HL-60 (cell line): Measurements from ENCODE around the gene NCK2.

Experiments used
- DNase-seq, 2 experiments: peaks; one replicate each; pipeline ENCODE4 v3.0.0-alpha.2; 2010 to 2020; ENCODE audit warnings: low read depth in 1 of 2, low spot score in 1 of 2
- H3K27ac ChIP-seq: fragments of 250-450 bp; sonication (Bioruptor Pico); replicated peaks from 2 replicates; pipeline ENCODE4 v1.5.1; 2020; ENCODE audit warnings: mild to moderate bottlenecking, moderate library complexity
- H3K27me3 ChIP-seq: fragments of 250-450 bp; sonication (Bioruptor Pico); 2 replicates; pipeline ENCODE4 v1.5.1; 2021; ENCODE audit warnings: mild to moderate bottlenecking, moderate library complexity; ENCODE audit not compliant: insufficient read depth, poor library complexity, severe bottlenecking
- H3K4me3 ChIP-seq: replicated peaks from 2 replicates; pipeline ENCODE4 v1.5.1; 2011; ENCODE audit warnings: mild to moderate bottlenecking, control low read depth, low read length; ENCODE audit not compliant: insufficient read depth
- GABPA ChIP-seq: IDR thresholded peaks from 2 replicates; pipeline ENCODE4 v1.6.1; 2012; ENCODE audit warnings: low read depth
- POLR2AphosphoS5 ChIP-seq: IDR thresholded peaks from 2 replicates; pipeline ENCODE4 v1.6.1; 2012; ENCODE audit warnings: low read depth
- SPI1 ChIP-seq: IDR thresholded peaks from 2 replicates; pipeline ENCODE4 v1.6.1; 2012; ENCODE audit warnings: low read depth, mild to moderate bottlenecking, borderline replicate concordance
- TF ChIP-seq, protein P1 (sequence below): IDR thresholded peaks from 2 replicates; pipeline ENCODE4 v1.6.1; 2012; ENCODE audit warnings: low read depth; ENCODE audit not compliant: insufficient replicate concordance
- TF ChIP-seq, protein P2 (sequence below): IDR thresholded peaks from one replicate; pipeline ENCODE4 v1.5.1; 2011; ENCODE audit warnings: low read length, control low read depth, inconsistent platforms; ENCODE audit not compliant: insufficient read depth

The NCK2 gene

DNA sequence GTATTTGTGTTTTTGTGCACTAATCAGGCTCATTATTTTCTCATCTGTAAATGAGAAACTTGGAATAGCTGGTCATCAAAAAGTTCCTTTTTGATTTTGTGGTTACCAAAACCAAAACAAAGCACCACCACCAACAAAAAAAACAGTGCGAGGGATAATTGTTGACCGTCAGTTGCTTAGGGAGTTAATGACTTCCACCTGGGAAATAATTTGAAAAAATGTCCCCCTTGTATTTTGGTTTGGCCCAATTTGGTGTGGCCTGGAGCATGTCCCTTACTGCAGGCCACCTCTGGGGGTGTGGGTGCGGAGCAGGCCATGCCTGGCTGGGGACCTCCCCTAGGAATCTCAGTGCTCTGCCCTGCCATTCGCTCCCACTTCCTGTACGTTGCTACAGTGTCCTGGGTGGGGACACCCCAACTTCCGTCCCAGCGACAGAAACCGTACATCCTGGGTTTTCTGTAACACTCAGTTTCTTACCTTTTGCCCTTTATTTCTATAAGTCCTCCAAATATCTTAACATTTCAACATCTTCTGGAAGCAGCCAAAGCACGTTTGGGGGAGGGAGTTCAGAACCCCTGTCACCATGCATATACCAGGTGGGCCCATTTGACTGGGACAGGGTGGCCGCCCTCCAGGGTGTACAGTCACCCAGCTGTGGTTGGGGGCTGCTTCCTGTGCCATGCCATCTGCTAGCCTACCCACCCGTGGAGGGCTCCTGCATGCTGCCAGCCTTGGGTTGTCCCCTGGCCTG, 31.3 kb downstream of the NCK2 start:
- TF ChIP-seq, protein P1, sequence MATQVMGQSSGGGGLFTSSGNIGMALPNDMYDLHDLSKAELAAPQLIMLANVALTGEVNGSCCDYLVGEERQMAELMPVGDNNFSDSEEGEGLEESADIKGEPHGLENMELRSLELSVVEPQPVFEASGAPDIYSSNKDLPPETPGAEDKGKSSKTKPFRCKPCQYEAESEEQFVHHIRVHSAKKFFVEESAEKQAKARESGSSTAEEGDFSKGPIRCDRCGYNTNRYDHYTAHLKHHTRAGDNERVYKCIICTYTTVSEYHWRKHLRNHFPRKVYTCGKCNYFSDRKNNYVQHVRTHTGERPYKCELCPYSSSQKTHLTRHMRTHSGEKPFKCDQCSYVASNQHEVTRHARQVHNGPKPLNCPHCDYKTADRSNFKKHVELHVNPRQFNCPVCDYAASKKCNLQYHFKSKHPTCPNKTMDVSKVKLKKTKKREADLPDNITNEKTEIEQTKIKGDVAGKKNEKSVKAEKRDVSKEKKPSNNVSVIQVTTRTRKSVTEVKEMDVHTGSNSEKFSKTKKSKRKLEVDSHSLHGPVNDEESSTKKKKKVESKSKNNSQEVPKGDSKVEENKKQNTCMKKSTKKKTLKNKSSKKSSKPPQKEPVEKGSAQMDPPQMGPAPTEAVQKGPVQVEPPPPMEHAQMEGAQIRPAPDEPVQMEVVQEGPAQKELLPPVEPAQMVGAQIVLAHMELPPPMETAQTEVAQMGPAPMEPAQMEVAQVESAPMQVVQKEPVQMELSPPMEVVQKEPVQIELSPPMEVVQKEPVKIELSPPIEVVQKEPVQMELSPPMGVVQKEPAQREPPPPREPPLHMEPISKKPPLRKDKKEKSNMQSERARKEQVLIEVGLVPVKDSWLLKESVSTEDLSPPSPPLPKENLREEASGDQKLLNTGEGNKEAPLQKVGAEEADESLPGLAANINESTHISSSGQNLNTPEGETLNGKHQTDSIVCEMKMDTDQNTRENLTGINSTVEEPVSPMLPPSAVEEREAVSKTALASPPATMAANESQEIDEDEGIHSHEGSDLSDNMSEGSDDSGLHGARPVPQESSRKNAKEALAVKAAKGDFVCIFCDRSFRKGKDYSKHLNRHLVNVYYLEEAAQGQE: no peak
- TF ChIP-seq POLR2AphosphoS5 (peak; percentile 67), SPI1 (peak; percentile 36; the same call in 1 of the 2 replicates), GABPA (peak; percentile 64)

DNA sequence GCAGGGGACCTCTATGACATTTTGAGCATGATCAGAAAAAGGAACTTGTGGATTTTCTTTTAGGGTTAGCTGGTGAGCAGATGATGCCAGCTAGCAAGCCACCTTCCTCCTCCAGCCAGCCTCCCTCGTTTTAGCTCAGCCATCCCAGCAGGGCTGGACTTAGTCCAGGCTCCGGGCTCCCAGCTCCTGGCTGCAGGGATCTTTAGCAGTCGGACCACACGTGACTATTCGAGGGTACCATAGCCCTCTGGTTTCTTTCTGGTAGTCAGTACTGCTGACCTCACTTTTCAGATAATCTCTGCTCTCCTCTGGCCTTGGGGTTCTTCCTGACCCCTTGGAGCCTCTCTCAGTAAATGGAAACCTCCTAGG, 31.8 kb downstream of the NCK2 start:
- TF ChIP-seq POLR2AphosphoS5 (no peak), GABPA (no peak), SPI1 (no peak)
- TF ChIP-seq, protein P2, sequence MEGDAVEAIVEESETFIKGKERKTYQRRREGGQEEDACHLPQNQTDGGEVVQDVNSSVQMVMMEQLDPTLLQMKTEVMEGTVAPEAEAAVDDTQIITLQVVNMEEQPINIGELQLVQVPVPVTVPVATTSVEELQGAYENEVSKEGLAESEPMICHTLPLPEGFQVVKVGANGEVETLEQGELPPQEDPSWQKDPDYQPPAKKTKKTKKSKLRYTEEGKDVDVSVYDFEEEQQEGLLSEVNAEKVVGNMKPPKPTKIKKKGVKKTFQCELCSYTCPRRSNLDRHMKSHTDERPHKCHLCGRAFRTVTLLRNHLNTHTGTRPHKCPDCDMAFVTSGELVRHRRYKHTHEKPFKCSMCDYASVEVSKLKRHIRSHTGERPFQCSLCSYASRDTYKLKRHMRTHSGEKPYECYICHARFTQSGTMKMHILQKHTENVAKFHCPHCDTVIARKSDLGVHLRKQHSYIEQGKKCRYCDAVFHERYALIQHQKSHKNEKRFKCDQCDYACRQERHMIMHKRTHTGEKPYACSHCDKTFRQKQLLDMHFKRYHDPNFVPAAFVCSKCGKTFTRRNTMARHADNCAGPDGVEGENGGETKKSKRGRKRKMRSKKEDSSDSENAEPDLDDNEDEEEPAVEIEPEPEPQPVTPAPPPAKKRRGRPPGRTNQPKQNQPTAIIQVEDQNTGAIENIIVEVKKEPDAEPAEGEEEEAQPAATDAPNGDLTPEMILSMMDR: no peak
- TF ChIP-seq, protein P1: no peak
- DNase-seq: no peak
- Histone ChIP-seq H3K27ac (peak overlapping the region; percentile 66), H3K4me3 (no peak overlapping the region), H3K27me3 (no peaks in the 10 kb centered on the region)

More for the DNA sequence above, 31.3 kb downstream of the NCK2 start:
- peak overlapping the region; percentile 13; the same call in 1 of the 2 replicates for H3K4me3 ChIP-seq
- H3K27me3 ChIP-seq: no peaks in the 10 kb centered on the region
- peak in 1 of 2 experiments; percentile 68 for DNase-seq
- peak overlapping the region; percentile 66 for H3K27ac ChIP-seq

DNA sequence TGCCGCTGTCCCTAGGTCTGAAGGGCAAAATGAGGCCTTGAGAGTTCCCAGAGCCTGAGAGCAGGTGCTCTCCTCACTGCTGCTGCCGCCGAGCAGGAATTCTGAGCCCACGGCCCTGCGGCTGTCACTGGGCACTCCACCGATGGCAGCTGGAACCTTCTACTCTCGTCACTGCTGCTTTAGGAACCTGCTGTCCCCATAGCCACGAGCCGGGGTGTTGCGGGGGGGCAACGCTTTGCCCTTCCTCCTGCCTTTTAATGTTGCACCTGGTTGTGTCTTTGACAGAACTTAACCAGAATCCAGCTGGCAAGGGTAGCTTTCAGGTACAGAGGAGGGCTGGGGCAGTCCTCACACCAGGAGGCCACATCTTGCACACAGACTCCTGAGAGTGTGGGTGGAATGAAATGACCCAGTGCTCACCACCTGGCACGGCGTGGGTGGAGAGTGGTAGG, 32.3 kb downstream of the NCK2 start:
- no peak for TF ChIP-seq POLR2AphosphoS5
- TF ChIP-seq, protein P1: no peak
- TF ChIP-seq GABPA: no peak
- no peak for TF ChIP-seq SPI1
- TF ChIP-seq, protein P2: no peak
- no peaks in the 10 kb centered on the region for H3K27me3 ChIP-seq
- no peak for DNase-seq
- H3K4me3 ChIP-seq: no peak overlapping the region
- peak overlapping the region; percentile 66 for H3K27ac ChIP-seq
